Esophagus muscularis mucosa (tissue), 3 donors: ENCODE measurements around the gene TRABD2B.

Experiments
- POLR2A ChIP-seq: fragments of 450-650 bp; IDR thresholded peaks from one replicate; pipeline ENCODE4 v1.6.1; 2017; ENCODE audit warnings: antibody characterized with exemption, moderate library complexity, mild to moderate bottlenecking, low read depth
- TF ChIP-seq, protein P1 (sequence below), 3 experiments: fragments of 200-600 bp in 2 of 3; fragments of 450-650 bp in 1 of 3; sonication (generic) in 2 of 3; IDR thresholded peaks; one replicate each; pipeline ENCODE4 v1.5.1; 2017 to 2019; ENCODE audit warnings: antibody characterized with exemption in 3 of 3, mild to moderate bottlenecking in 2 of 3, moderate library complexity in 1 of 3

DNA sequence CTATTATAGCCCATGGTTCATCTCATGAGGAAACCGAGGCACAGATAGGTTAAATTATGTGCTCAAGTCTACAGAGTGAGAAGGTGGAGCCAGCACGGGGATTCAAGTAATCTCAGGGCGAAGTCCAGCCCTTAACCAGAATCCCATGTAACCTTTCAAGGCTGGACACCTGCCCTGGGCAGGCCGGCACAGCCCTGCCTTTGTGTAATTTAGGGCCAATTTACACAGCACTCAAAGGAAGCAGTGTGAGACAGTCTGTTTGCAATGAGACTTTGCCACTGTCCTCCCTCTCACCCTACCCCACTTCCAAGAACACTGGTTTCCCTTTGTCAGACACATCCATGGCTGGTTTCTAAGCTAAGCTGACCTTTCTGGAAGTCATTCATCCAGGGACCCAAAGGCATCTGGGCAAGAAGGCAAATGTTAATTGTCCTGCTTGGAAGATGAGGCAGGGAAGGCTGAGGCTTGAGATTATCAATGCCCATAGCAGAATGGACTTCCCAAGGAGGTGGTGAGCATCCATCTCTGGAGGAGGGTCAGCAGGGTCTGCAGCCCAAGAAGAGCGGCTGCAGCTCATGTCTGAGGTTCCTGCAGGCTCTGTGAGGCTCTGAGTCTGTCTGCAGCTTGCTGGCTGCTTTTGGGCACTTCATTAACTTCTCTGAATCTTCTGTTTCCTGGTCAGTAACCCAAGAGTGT lies 159.2 kb downstream of the TRABD2B start:
- TF ChIP-seq POLR2A: no peak
- TF ChIP-seq, protein P1, sequence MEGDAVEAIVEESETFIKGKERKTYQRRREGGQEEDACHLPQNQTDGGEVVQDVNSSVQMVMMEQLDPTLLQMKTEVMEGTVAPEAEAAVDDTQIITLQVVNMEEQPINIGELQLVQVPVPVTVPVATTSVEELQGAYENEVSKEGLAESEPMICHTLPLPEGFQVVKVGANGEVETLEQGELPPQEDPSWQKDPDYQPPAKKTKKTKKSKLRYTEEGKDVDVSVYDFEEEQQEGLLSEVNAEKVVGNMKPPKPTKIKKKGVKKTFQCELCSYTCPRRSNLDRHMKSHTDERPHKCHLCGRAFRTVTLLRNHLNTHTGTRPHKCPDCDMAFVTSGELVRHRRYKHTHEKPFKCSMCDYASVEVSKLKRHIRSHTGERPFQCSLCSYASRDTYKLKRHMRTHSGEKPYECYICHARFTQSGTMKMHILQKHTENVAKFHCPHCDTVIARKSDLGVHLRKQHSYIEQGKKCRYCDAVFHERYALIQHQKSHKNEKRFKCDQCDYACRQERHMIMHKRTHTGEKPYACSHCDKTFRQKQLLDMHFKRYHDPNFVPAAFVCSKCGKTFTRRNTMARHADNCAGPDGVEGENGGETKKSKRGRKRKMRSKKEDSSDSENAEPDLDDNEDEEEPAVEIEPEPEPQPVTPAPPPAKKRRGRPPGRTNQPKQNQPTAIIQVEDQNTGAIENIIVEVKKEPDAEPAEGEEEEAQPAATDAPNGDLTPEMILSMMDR (IDR thresholded peaks at IDR 0.05): no peak
